Keratinocyte (primary cell): ENCODE results near the gene TMEM131. TPM values are rescaled to one million over a fixed set of nuclear protein-coding genes. Genes with fewer than 3 reads are reported as not detected.

ENCODE experiments used
- DNase-seq: peaks from one replicate; pipeline ENCODE4 v3.0.0-alpha.2; 2011; ENCODE audit warnings: low read depth, missing footprints, low spot score
- FAIRE-seq: peaks from 2 replicates; lab custom pipeline; 2011; peaks lifted over from hg19 to GRCh38; lab: Jason Lieb, UNC
- H2AFZ ChIP-seq: 2 replicates; pipeline ENCODE4 v1.6.0; 2012; ENCODE audit warnings: low read length, control low read depth, inconsistent platforms; ENCODE audit not compliant: control insufficient read depth
- H3K27ac ChIP-seq: 2 replicates; pipeline ENCODE4 v1.5.1; 2011; ENCODE audit warnings: low read length; ENCODE audit not compliant: control insufficient read depth, insufficient read depth
- H3K27me3 ChIP-seq: 3 replicates; pipeline ENCODE4 v1.6.0; 2011; ENCODE audit warnings: low read length; ENCODE audit not compliant: control insufficient read depth, insufficient read depth; ENCODE audit errors: extremely low read depth
- H3K36me3 ChIP-seq, 2 experiments: 2 replicates in 1 of 2; 3 replicates in 1 of 2; pipeline ENCODE4 v1.5.1; 2011; ENCODE audit warnings: low read length in 2 of 2, mild to moderate bottlenecking in 1 of 2; ENCODE audit not compliant: control insufficient read depth in 2 of 2, insufficient read depth in 2 of 2; ENCODE audit errors: extremely low read depth in 1 of 2
- H3K4me1 ChIP-seq: 3 replicates; pipeline ENCODE4 v1.5.1; 2011; ENCODE audit warnings: low read length; ENCODE audit not compliant: control insufficient read depth, insufficient read depth; ENCODE audit errors: extremely low read depth
- H3K4me2 ChIP-seq: 3 replicates; pipeline ENCODE4 v1.6.0; 2011; ENCODE audit warnings: low read depth, low read length; ENCODE audit not compliant: control insufficient read depth, insufficient read depth; ENCODE audit errors: extremely low read depth
- H3K4me3 ChIP-seq, 3 experiments: fragments of 200-600 bp in 1 of 3; sonication (generic) in 1 of 3; 2 replicates in 2 of 3; 3 replicates in 1 of 3; pipeline ENCODE4 v1.5.1; 2011 to 2016; ENCODE audit warnings: low read length in 3 of 3, mild to moderate bottlenecking in 3 of 3, control low read depth in 2 of 3, inconsistent platforms in 1 of 3, low read depth in 1 of 3, mixed read lengths in 1 of 3, mixed run types in 1 of 3, moderate library complexity in 1 of 3; ENCODE audit not compliant: control insufficient read depth in 2 of 3, insufficient read depth in 2 of 3; ENCODE audit errors: extremely low read depth in 1 of 3
- H3K79me2 ChIP-seq: 2 replicates; pipeline ENCODE4 v1.6.0; 2012; ENCODE audit warnings: low read length; ENCODE audit not compliant: control insufficient read depth, insufficient read depth
- H3K9ac ChIP-seq: 3 replicates; pipeline ENCODE4 v1.6.0; 2011; ENCODE audit warnings: low read length; ENCODE audit not compliant: control insufficient read depth, insufficient read depth; ENCODE audit errors: extremely low read depth
- H3K9me1 ChIP-seq: 3 replicates; pipeline ENCODE4 v1.6.0; 2011; ENCODE audit warnings: low read length; ENCODE audit not compliant: control insufficient read depth, insufficient read depth; ENCODE audit errors: extremely low read depth
- H3K9me3 ChIP-seq: 2 replicates; pipeline ENCODE4 v1.5.1; 2012; ENCODE audit warnings: low read depth, low read length; ENCODE audit not compliant: control insufficient read depth
- H4K20me1 ChIP-seq: 3 replicates; pipeline ENCODE4 v1.6.0; 2011; ENCODE audit warnings: low read length; ENCODE audit not compliant: control insufficient read depth, insufficient read depth; ENCODE audit errors: extremely low read depth
- EZH2 ChIP-seq: IDR thresholded peaks from one replicate; pipeline ENCODE4 v1.6.1; 2012; ENCODE audit warnings: inconsistent platforms, mild to moderate bottlenecking, low read length, moderate library complexity
- dilution Hi-C: fragments of 300-500 bp; cut with MboI; formaldehyde crosslinking; loops from one replicate; pipeline ENCODE4 v1.7.0; 2020; ENCODE audit warnings: low sequenced_read_pairs; ENCODE audit not compliant: extremely low pct_ligation_motif_present
- polyA plus RNA-seq, 5 experiments: library from polyadenylated mRNA; depleted of rRNA in 3 of 5; stranded (reverse) in 3 of 5; stranded (forward) in 1 of 5; unstranded in 1 of 5; fragments of >200 nt; gene quantifications; 1 replicate in 1 of 5; 2 replicates in 3 of 5; 3 replicates in 1 of 5; pipeline versions ENCODE4 v1.2.1 to v1.2.3, GENCODE V29; 2011 to 2012; ENCODE audit warnings: missing spikeins in 2 of 5, low read depth in 1 of 5, low replicate concordance in 1 of 5
- TF ChIP-seq, protein P1 (sequence below), 3 experiments: IDR thresholded peaks in 1 of 3; conservative IDR thresholded peaks in 1 of 3; optimal IDR thresholded peaks in 1 of 3; 2 replicates in 2 of 3; 3 replicates in 1 of 3; pipeline versions ENCODE3 to v1.5.1; 2011; ENCODE audit warnings: low read length in 3 of 3, mild to moderate bottlenecking in 3 of 3, moderate library complexity in 2 of 3, control low read depth in 1 of 3, inconsistent platforms in 1 of 3; ENCODE audit not compliant: insufficient read depth in 2 of 3; ENCODE audit errors: extremely low read depth in 1 of 3

Gene TMEM131
- polyA plus RNA-seq, 1 donor (not counting 4 experiments of a cell fraction or from before 2014, with no cell fraction given): 25.5 TPM

DNA sequence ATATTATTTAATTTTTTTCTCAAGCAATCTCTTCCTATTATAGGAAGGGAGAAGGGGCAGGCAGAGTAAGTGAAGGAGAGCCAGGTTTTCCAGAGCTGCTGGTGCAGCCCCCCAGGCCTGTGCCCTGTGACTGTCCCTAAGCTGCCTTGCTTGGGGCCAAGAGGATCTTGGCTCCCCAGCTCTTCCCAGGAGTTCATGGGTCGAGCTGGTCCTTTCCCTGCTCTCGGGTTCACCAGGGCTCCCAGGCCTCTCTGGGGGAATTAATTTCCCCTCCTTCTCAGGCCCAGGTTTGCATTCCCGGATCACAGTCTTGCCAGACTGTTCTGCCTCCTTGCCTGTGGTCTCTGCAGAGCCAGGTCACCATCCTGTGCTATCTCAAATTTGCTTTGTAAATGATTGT lies 12.7 kb upstream of the TMEM131 start:
- H3K36me3 ChIP-seq: no peaks in the 10 kb centered on the region
- FAIRE-seq (no peak), DNase-seq (no peak)
- H3K4me2 ChIP-seq: no peak overlapping the region
- no peak overlapping the region for H2AFZ ChIP-seq
- H3K4me1 ChIP-seq: no peaks in the 10 kb centered on the region
- no peak overlapping the region for H3K27ac ChIP-seq
- no peaks in the 10 kb centered on the region for H4K20me1 ChIP-seq
- H3K9me1 ChIP-seq: no peaks in the 10 kb centered on the region
- H3K27me3 ChIP-seq: no peaks in the 10 kb centered on the region
- dilution Hi-C loops: no loop called here
- H3K9me3 ChIP-seq: no peaks in the 10 kb centered on the region
- H3K4me3 ChIP-seq: no peak overlapping the region
- no peaks in the 10 kb centered on the region for H3K79me2 ChIP-seq
- TF ChIP-seq EZH2: no peak
- TF ChIP-seq, protein P1, sequence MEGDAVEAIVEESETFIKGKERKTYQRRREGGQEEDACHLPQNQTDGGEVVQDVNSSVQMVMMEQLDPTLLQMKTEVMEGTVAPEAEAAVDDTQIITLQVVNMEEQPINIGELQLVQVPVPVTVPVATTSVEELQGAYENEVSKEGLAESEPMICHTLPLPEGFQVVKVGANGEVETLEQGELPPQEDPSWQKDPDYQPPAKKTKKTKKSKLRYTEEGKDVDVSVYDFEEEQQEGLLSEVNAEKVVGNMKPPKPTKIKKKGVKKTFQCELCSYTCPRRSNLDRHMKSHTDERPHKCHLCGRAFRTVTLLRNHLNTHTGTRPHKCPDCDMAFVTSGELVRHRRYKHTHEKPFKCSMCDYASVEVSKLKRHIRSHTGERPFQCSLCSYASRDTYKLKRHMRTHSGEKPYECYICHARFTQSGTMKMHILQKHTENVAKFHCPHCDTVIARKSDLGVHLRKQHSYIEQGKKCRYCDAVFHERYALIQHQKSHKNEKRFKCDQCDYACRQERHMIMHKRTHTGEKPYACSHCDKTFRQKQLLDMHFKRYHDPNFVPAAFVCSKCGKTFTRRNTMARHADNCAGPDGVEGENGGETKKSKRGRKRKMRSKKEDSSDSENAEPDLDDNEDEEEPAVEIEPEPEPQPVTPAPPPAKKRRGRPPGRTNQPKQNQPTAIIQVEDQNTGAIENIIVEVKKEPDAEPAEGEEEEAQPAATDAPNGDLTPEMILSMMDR (optimal IDR thresholded peaks at IDR 0.05 in 1 of 3, IDR thresholded peaks at IDR 0.05 in 1 of 3, conservative IDR thresholded peaks at IDR 0.05 in 1 of 3; ENCODE audit: extremely low read depth in 1 of 3, insufficient read depth in 2 of 3, low read length in 3 of 3): no peak
- H3K9ac ChIP-seq: no peak overlapping the region

DNA sequence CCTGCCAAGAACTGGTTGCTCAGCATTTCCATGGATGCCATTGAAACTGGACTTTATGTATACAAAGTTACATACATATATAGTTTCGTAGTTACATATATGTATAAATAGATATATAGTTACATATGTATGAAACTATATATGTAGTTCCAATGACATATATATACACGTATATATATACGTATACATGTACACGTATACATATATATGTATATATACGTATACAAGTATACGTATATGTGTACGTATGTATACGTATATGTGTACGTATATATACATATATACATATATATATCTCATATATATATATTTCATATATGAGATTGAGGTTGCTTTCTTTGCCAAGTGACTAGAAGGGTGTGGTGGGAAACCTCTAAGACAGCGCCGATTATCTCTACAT lies 10.6 kb upstream of the TMEM131 start:
- Histone ChIP-seq H3K4me1 (no peaks in the 10 kb centered on the region), H4K20me1 (no peaks in the 10 kb centered on the region), H2AFZ (no peak overlapping the region), H3K36me3 (no peaks in the 10 kb centered on the region), H3K9ac (no peak overlapping the region), H3K27ac (no peak overlapping the region), H3K4me3 (no peak overlapping the region), H3K79me2 (no peaks in the 10 kb centered on the region), H3K9me3 (no peaks in the 10 kb centered on the region), H3K4me2 (no peak overlapping the region), H3K9me1 (no peaks in the 10 kb centered on the region), H3K27me3 (no peaks in the 10 kb centered on the region)
- TF ChIP-seq, protein P1 (optimal IDR thresholded peaks at IDR 0.05 in 1 of 3, IDR thresholded peaks at IDR 0.05 in 1 of 3, conservative IDR thresholded peaks at IDR 0.05 in 1 of 3; ENCODE audit: extremely low read depth in 1 of 3, insufficient read depth in 2 of 3, low read length in 3 of 3): no peak
- no peak for TF ChIP-seq EZH2
- no peak for DNase-seq
- dilution Hi-C loops: no loop called here
- FAIRE-seq: no peak
